ENCODE data around the gene SIX1.

- TF ChIP-seq POLR2A (IDR thresholded peaks at IDR 0.05) (no peak), CTCF (IDR thresholded peaks at IDR 0.05) (no peak), EP300 (IDR thresholded peaks at IDR 0.05) (no peak), POLR2AphosphoS5 (IDR thresholded peaks at IDR 0.05) (no peak)
Observed at GRCh38 chr14:60695327-60695726, 46.0 kb upstream of the SIX1 start.

All from gastroesophageal sphincter (tissue), 3 donors.